ENCODE results near the gene PTPRD.

Gene PTPRD

DNA sequence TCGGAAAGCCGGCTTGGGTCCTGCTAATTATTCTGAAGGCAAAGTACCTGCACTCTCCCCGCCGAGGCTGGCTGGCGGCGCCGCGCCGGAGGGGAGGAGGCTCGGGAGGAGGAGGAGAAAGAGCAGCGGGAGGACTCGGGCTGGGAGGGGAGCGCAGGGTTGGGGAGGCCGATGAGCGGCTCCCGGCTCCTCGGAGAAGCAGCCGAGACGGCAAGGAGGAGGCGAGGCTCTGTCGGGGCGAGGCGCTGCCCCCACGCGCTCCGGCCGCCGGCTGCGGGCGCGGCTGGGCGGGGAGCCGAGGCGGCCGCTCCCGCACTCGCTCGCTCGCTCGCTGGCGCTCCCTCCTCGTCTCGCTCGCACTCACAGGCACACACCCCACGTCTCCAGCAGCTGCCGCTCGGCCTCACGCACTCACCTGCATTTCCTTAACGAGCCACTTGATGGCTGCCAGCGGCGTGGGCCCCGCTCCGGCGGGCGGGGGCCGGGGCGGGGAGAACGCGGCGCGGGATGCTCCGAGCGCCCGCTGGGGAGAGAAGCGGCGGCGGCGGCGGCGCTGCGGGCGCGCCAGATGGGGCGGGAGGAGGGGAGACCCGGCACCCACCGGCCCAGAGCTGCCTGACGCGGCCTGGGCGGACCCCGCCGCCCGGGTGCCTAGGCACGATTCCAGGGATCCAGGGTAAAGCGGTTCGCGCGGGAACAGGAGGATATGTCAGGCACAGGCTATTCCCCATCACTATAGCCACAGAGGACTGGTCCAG is at the start of gene PTPRD:
TSS of gene PTPRD (minus strand) at position 362 of the 758 bp plus-strand sequence.
- POLR2A ChIA-PET: no interaction called here
- H3K4me3 ChIP-seq (ENCODE audit: low read depth, low read length): peak within 1 kb of the TSS; percentile 30
- DNase-seq (ENCODE audit: low read depth, low spot score): no peak
- CTCF ChIA-PET: no interaction called here
- TF ChIP-seq, protein P1, sequence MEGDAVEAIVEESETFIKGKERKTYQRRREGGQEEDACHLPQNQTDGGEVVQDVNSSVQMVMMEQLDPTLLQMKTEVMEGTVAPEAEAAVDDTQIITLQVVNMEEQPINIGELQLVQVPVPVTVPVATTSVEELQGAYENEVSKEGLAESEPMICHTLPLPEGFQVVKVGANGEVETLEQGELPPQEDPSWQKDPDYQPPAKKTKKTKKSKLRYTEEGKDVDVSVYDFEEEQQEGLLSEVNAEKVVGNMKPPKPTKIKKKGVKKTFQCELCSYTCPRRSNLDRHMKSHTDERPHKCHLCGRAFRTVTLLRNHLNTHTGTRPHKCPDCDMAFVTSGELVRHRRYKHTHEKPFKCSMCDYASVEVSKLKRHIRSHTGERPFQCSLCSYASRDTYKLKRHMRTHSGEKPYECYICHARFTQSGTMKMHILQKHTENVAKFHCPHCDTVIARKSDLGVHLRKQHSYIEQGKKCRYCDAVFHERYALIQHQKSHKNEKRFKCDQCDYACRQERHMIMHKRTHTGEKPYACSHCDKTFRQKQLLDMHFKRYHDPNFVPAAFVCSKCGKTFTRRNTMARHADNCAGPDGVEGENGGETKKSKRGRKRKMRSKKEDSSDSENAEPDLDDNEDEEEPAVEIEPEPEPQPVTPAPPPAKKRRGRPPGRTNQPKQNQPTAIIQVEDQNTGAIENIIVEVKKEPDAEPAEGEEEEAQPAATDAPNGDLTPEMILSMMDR (IDR thresholded peaks at IDR 0.05; ENCODE audit: insufficient read depth, low read length, missing control alignments): no peak

DNA sequence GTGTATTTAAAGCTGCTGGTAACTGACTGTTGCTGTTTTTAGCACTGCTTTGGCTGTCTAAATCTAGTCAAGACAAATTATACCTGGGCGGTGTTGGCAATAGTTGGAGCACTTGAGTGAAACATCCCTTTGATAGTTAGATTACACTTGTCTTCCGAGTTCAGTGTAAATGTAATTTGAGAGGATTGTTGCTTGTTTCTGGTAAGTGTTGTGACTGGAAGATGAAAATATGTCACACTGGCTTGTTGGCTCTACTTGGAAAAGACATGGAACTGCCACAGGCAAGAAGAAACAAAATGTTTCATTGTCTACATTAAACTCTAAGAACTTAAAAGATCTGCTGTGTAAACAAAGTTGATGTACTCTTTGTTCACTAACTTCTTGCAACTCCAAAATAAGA is 49.2 kb upstream of the PTPRD start:
- no peak for DNase-seq (ENCODE audit: low read depth, low spot score)

DNA sequence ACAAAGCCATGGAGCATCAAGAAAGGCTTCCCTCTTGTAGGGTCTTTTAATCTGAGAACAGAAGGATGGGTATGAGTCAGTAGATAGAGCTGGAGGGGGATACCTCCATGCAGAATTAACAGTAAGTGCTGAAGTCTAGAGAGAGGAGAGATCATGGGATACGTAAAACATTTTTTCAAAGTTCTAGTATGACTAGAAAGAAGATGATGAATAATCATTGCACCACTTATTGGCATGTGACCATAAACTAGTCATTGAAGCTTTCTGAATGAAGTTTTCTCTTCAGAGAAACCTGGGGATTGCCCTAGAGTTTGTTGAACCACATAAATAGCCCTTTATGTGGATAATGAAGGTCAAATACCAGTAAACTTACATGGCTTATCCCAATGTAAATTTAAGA is 48.6 kb upstream of the PTPRD start:
- no peak overlapping the region for H3K4me3 ChIP-seq (ENCODE audit: low read depth, low read length)
- ChIA-PET CTCF (no interaction called here), POLR2A (no interaction called here)
- TF ChIP-seq, protein P1 (IDR thresholded peaks at IDR 0.05; ENCODE audit: insufficient read depth, low read length, missing control alignments): no peak
- no peak for DNase-seq (ENCODE audit: low read depth, low spot score)

More for the DNA sequence above, 49.2 kb upstream of the PTPRD start:
- TF ChIP-seq, protein P1 (IDR thresholded peaks at IDR 0.05; ENCODE audit: insufficient read depth, low read length, missing control alignments): no peak
- ChIA-PET CTCF (no interaction called here), POLR2A (no interaction called here)
- H3K4me3 ChIP-seq (ENCODE audit: low read depth, low read length): no peak overlapping the region

DNA sequence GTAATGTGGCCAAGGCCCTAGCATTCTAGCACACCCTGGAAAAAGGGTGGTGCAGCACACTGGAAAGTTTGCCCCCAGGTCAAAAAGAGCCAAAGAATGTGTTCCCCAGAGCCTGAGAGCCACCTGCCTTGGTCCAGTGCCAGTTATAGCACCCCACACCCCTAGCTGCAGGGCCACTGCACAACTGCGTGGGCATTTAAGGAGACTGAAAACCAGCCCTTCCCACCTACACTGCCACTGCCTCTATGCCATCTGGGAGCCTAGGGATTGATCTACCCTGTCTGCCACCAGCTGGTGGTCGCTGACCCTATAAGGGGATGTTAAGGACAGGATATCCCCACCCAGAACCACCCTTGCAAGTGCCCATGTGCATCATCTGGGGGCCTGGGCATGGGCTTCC is 38.2 kb upstream of the PTPRD start:
- no peak for DNase-seq (ENCODE audit: low read depth, low spot score)
- CTCF ChIA-PET: no interaction called here
- POLR2A ChIA-PET: no interaction called here
- TF ChIP-seq, protein P1 (IDR thresholded peaks at IDR 0.05; ENCODE audit: insufficient read depth, low read length, missing control alignments): no peak
- no peak overlapping the region for H3K4me3 ChIP-seq (ENCODE audit: low read depth, low read length)

DNA sequence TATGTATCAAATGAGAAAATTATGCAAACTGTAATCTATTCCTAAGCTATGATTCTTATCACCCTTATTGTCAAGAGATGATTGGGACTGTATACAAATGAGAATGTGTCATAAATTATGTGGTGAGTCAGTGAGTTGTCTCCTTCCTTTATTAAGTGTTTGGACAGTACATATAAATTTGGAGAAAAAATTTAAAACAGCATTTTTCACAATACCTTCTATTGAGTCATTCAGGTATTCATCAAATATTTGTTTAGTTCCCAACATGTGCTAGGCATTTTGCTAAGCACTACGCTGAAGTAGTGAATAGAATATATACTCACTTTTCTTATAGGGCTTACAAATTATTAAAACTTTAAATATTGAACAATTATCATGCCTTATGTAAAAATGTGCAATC is 36.3 kb upstream of the PTPRD start:
- DNase-seq (ENCODE audit: low read depth, low spot score): no peak
- CTCF ChIA-PET: no interaction called here

DNA sequence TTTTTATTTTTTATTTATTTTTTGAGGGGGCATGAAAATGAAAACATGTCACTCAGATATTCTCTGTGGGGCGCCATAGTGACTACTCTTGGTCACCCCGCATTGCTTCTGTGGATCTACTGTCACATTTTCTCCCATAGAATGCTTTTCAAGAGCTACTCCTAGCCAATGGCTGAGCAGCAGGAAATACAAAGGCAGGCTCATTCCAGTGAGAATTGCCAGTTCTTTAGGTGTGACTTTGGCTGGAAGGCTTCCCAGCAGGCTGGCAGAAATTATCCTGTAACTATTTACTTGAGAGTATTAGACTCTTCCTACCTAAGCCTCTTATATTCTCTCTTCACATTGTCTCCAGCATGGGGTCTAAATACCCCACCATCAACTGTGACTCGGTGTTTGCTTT is 21.0 kb upstream of the PTPRD start:
- POLR2A ChIA-PET: no interaction called here

More for the DNA sequence above, 36.3 kb upstream of the PTPRD start:
- no peak overlapping the region for H3K4me3 ChIP-seq (ENCODE audit: low read depth, low read length)
- POLR2A ChIA-PET: no interaction called here
- TF ChIP-seq, protein P1 (IDR thresholded peaks at IDR 0.05; ENCODE audit: insufficient read depth, low read length, missing control alignments): no peak

More for the DNA sequence above, 21.0 kb upstream of the PTPRD start:
- DNase-seq (ENCODE audit: low read depth, low spot score): no peak
- TF ChIP-seq, protein P1 (IDR thresholded peaks at IDR 0.05; ENCODE audit: insufficient read depth, low read length, missing control alignments): no peak
- CTCF ChIA-PET: no interaction called here
- H3K4me3 ChIP-seq (ENCODE audit: low read depth, low read length): no peak overlapping the region

All from AG04449 (cell line).